ENCODE data around the gene MTERF4.

The MTERF4 gene

GRCh38 chr2:241134711-241135110 is 32.6 kb upstream of the MTERF4 start:
- no peak for TF ChIP-seq CTCF (IDR thresholded peaks at IDR 0.05; ENCODE audit: control insufficient read depth, extremely low read depth, insufficient read depth)

GRCh38 chr2:241133436-241133820 is 31.3 kb upstream of the MTERF4 start:
- no peak for TF ChIP-seq CTCF (IDR thresholded peaks at IDR 0.05; ENCODE audit: control insufficient read depth, extremely low read depth, insufficient read depth)
- H3K4me3 ChIP-seq (ENCODE audit: low read depth, low read length), result no peak overlapping the region
- no peak for DNase-seq (ENCODE audit: low read depth)

More at GRCh38 chr2:241134711-241135110, 32.6 kb upstream of the MTERF4 start:
- H3K4me3 ChIP-seq (ENCODE audit: low read depth, low read length), result no peak overlapping the region
- no peak for DNase-seq (ENCODE audit: low read depth)

- TF ChIP-seq CTCF (IDR thresholded peaks at IDR 0.05; ENCODE audit: control insufficient read depth, extremely low read depth, insufficient read depth), result no peak
- no peak for DNase-seq (ENCODE audit: low read depth)
- no peak overlapping the region for H3K4me3 ChIP-seq (ENCODE audit: low read depth, low read length)
These were observed 30.7 kb upstream of the MTERF4 start for GRCh38 chr2:241132538-241133435.

- no peak for TF ChIP-seq CTCF (IDR thresholded peaks at IDR 0.05; ENCODE audit: control insufficient read depth, extremely low read depth, insufficient read depth)
- no peak overlapping the region for H3K4me3 ChIP-seq (ENCODE audit: low read depth, low read length)
- no peak for DNase-seq (ENCODE audit: low read depth)
These were observed 29.4 kb upstream of the MTERF4 start for GRCh38 chr2:241131531-241131930.

- no peak for DNase-seq (ENCODE audit: low read depth)
- no peak overlapping the region for H3K4me3 ChIP-seq (ENCODE audit: low read depth, low read length)
- no peak for TF ChIP-seq CTCF (IDR thresholded peaks at IDR 0.05; ENCODE audit: control insufficient read depth, extremely low read depth, insufficient read depth)
These were observed 28.2 kb upstream of the MTERF4 start for GRCh38 chr2:241130316-241130715.

GRCh38 chr2:241129086-241129871 is 27.2 kb upstream of the MTERF4 start:
- no peak overlapping the region for H3K4me3 ChIP-seq (ENCODE audit: low read depth, low read length)
- no peak for DNase-seq (ENCODE audit: low read depth)
- no peak for TF ChIP-seq CTCF (IDR thresholded peaks at IDR 0.05; ENCODE audit: control insufficient read depth, extremely low read depth, insufficient read depth)

Measured in LNCaP clone FGC (cell line).